ENCODE data around the gene ZNF236. TPM values are rescaled to one million over a fixed set of nuclear protein-coding genes. Genes with fewer than 3 reads are reported as not detected.

The ZNF236 gene
- total RNA-seq, 4 donors from 2014 or later = 15.6 to 28.0 (median 20.6) TPM

- no peak for DNase-seq
- Histone ChIP-seq H3K36me3 (no peaks in the 10 kb centered on the region), H3K27me3 (no peaks in the 10 kb centered on the region), H3K9me3 (no peaks in the 10 kb centered on the region), H3K4me3 (replicated peaks in 1 of 3) (no peak overlapping the region), H3K4me1 (peaks cover 12 to 19% of the 10 kb centered on the region in 2 donors), H3K27ac (no peak overlapping the region)
- TF ChIP-seq POLR2A (IDR thresholded peaks at IDR 0.05) = no peak
- TF ChIP-seq, protein P1, sequence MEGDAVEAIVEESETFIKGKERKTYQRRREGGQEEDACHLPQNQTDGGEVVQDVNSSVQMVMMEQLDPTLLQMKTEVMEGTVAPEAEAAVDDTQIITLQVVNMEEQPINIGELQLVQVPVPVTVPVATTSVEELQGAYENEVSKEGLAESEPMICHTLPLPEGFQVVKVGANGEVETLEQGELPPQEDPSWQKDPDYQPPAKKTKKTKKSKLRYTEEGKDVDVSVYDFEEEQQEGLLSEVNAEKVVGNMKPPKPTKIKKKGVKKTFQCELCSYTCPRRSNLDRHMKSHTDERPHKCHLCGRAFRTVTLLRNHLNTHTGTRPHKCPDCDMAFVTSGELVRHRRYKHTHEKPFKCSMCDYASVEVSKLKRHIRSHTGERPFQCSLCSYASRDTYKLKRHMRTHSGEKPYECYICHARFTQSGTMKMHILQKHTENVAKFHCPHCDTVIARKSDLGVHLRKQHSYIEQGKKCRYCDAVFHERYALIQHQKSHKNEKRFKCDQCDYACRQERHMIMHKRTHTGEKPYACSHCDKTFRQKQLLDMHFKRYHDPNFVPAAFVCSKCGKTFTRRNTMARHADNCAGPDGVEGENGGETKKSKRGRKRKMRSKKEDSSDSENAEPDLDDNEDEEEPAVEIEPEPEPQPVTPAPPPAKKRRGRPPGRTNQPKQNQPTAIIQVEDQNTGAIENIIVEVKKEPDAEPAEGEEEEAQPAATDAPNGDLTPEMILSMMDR (IDR thresholded peaks at IDR 0.05) = no peak
- 88 to 94% methylated on average over 8 of the region's 8 CpGs for WGBS, 2 donors
- intact Hi-C loops (cut with DNase I) = no loop called here
Measured at GRCh38 chr18:76948345-76948744, 126.0 kb downstream of the ZNF236 start.

- peaks cover 38 to 48% of the 10 kb centered on the region in 2 donors for H3K4me1 ChIP-seq
- no peaks in the 10 kb centered on the region for H3K36me3 ChIP-seq
- H3K9me3 ChIP-seq = no peaks in the 10 kb centered on the region
- intact Hi-C loops (cut with DNase I) = no loop called here
- no peak for DNase-seq
- whole genome bisulfite sequencing, 2 donors = 91% methylated on average over 12 of the region's 12 CpGs
- TF ChIP-seq, protein P1 (IDR thresholded peaks at IDR 0.05) = no peak
- TF ChIP-seq POLR2A (IDR thresholded peaks at IDR 0.05) = no peak
- peak overlapping the region in 2 of 3 donors; percentile 89 to 95 for H3K27ac ChIP-seq
- H3K4me3 ChIP-seq (replicated peaks in 1 of 3) = no peak overlapping the region
- no peaks in the 10 kb centered on the region for H3K27me3 ChIP-seq
Measured at GRCh38 chr18:76951456-76952247, 129.3 kb downstream of the ZNF236 start.

GRCh38 chr18:76952747-76953146, 130.4 kb downstream of the ZNF236 start:
- peaks cover 40 to 58% of the 10 kb centered on the region in 2 donors for H3K4me1 ChIP-seq
- peak; percentile 65 for DNase-seq
- intact Hi-C loops (cut with DNase I) = no loop called here
- no peaks in the 10 kb centered on the region for H3K36me3 ChIP-seq
- TF ChIP-seq, protein P1 (IDR thresholded peaks at IDR 0.05) = peak in 2 of 6 experiments; percentile 9 to 21
- no peak for TF ChIP-seq POLR2A (IDR thresholded peaks at IDR 0.05)
- no peaks in the 10 kb centered on the region for H3K9me3 ChIP-seq
- WGBS, 2 donors = 30 to 41% methylated on average over 4 of the region's 4 CpGs
- H3K4me3 ChIP-seq (replicated peaks in 1 of 3) = no peak overlapping the region
- H3K27me3 ChIP-seq = no peaks in the 10 kb centered on the region
- H3K27ac ChIP-seq = peak overlapping the region; percentile 73 to 95 (median 89)

DNA sequence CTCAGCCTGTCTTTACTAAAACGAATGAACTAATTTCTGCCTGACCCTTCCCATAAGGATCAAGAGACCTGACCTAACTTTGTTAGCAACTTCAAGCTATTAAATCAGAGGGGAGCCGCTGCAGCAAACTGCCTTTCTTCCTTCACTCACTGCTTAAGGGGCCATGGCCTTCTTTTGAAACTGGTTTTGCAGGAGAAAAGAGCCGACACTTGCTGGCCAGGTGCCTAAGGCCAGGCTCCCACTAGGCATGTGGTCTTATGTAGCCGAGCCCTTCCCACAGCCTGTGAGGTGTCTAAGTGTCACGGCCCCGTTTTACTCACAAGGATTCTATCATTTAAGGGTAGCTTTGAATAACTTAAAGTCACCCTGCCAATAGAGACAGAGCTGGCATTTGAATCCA, 130.8 kb downstream of the ZNF236 start:
- H3K4me3 ChIP-seq (replicated peaks in 1 of 3) = no peak overlapping the region
- H3K36me3 ChIP-seq = no peaks in the 10 kb centered on the region

More for the DNA sequence above, 130.8 kb downstream of the ZNF236 start:
- DNase-seq = peak; percentile 96
- no peak for TF ChIP-seq POLR2A (IDR thresholded peaks at IDR 0.05)
- TF ChIP-seq, protein P1 (IDR thresholded peaks at IDR 0.05) = no peak
- intact Hi-C loops (cut with DNase I) = no loop called here
- H3K27ac ChIP-seq = peak overlapping the region; percentile 73 to 95 (median 89)
- H3K4me1 ChIP-seq = peaks cover 40 to 58% of the 10 kb centered on the region in 2 donors
- no peaks in the 10 kb centered on the region for H3K27me3 ChIP-seq
- 24 to 25% methylated on average over 4 to 6 of the region's 6 CpGs for WGBS, 2 donors
- no peaks in the 10 kb centered on the region for H3K9me3 ChIP-seq
